Rectal smooth muscle tissue (tissue), 1 donor: ENCODE measurements around the gene ALG9.

Experiments
- H3K27ac ChIP-seq: one replicate; pipeline ENCODE4 v1.7.0; 2013; ENCODE audit warnings: low read depth, low read length, inconsistent platforms
- H3K27me3 ChIP-seq: one replicate; pipeline ENCODE4 v1.7.0; 2013; ENCODE audit warnings: low read length; ENCODE audit not compliant: control insufficient read depth, insufficient read depth
- H3K36me3 ChIP-seq: one replicate; pipeline ENCODE4 v1.7.0; 2013; ENCODE audit warnings: low read length; ENCODE audit not compliant: control insufficient read depth, insufficient read depth
- H3K4me1 ChIP-seq: one replicate; pipeline ENCODE4 v1.7.0; 2013; ENCODE audit warnings: low read length; ENCODE audit not compliant: control insufficient read depth, insufficient read depth
- H3K4me3 ChIP-seq: one replicate; pipeline ENCODE4 v1.7.0; 2013; ENCODE audit warnings: low read length
- H3K9ac ChIP-seq: one replicate; pipeline ENCODE4 v1.7.0; 2013; ENCODE audit warnings: low read length

Gene ALG9

DNA sequence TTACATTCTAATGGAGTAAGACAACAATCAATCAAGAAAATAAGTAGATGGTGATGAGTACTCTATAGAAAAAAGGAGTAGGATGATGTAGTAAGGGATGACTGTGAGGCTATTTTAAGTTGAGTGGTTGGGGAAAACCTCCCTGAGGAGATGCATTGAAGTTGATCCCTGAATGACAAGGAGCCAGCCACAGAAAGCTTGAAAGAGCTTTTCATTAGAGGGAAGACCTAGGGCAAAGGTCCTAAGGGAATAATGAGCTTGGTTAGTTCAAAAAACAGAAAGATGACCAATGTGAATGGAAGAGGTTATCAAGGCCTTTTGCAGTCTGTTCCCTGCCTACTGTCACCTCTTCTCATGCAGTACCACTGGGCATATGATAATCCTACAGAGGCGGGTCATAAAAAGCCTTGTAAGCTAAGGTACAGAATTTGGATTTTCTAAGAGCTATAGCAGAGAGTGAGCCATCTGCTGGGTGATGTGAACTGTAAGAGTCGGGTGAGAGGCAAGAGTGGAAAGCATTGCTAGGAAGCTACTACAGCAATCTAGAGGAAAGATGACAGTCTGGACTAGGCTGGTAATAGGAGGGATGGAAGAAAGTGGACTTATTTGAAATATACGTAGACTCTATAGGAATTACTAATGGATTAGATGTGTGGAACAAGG lies 108.3 kb downstream of the ALG9 start:
- no peaks in the 10 kb centered on the region for H3K27me3 ChIP-seq
- H3K36me3 ChIP-seq, result peaks cover 13% of the 10 kb centered on the region
- no peak overlapping the region for H3K27ac ChIP-seq
- H3K9ac ChIP-seq, result no peak overlapping the region
- H3K4me3 ChIP-seq, result no peak overlapping the region
- H3K4me1 ChIP-seq, result peaks cover 8% of the 10 kb centered on the region

DNA sequence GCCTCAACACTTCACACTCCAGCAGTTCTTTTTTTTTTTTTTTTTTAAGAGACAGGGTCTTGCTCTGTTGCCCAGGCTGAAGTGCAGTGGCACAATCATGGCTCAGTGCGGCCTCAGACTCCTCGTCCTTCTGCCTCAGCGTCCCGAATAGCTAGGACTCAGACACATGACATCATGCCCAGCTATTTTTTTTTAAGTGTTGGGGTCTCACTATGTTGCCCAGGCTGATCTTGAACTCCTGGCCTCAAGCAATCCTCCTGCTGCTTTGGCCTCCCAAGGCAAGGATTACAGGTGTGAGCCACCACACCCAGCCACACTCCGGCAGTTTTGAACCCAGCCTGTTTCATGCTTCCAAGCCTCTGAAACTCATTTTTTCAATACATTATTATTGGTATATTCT lies 108.9 kb downstream of the ALG9 start:
- Histone ChIP-seq H3K4me3 (no peak overlapping the region), H3K27me3 (no peaks in the 10 kb centered on the region), H3K27ac (no peak overlapping the region), H3K4me1 (peaks cover 8% of the 10 kb centered on the region), H3K9ac (no peak overlapping the region), H3K36me3 (peaks cover 13% of the 10 kb centered on the region)

DNA sequence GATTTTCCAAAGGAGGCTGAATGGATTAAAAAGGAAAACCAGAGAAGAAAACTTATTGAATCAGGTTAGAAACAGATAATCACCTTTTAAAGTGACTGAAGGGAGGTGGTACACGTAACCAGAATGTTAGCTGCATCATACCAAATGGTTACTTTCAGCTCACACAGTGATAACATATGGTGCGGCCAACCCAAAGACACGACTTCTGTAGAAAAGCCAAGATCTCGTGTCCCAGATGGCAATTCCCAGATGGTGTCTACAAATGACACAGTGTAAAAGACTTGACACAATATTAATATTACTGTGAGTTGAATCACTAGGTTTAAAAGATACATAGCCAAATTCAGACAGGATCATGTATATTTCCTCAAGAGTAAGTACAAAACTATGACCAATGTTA lies 110.3 kb downstream of the ALG9 start:
- Histone ChIP-seq H3K36me3 (peaks cover 13% of the 10 kb centered on the region), H3K4me3 (no peak overlapping the region), H3K27me3 (no peaks in the 10 kb centered on the region), H3K9ac (no peak overlapping the region), H3K4me1 (peaks cover 3% of the 10 kb centered on the region), H3K27ac (no peak overlapping the region)

DNA sequence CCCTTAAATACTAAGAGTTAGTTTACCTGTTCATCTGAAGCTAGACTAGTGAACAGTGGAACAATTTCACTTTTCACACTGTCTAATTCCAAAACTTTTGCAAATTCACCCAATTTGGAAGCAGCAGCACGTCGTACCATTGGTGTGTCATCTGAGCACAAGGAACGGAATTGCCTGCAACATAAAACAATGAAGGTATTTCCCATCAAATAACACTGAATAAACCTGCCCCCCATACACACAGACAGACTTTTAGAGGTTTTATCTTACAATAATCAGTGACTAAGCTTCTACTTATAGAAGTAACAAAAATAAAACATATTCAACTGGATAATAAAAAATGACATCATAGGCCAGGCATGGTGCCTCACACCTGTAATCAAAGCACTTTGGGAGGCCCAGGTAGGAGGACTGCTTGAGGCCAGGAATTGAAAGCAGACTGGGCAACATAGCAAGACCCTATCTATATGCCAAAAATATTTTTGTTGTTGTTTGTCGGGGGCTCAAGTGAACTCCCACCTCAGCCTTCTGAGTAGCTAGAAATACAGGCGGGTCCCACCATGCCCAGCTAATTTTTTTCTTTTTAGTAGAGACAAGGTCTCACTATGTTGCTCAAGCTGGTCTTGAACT lies 111.5 kb downstream of the ALG9 start:
- Histone ChIP-seq H3K9ac (no peak overlapping the region), H3K4me1 (no peaks in the 10 kb centered on the region), H3K27ac (no peak overlapping the region), H3K36me3 (peaks cover 13% of the 10 kb centered on the region), H3K27me3 (no peaks in the 10 kb centered on the region), H3K4me3 (no peak overlapping the region)

DNA sequence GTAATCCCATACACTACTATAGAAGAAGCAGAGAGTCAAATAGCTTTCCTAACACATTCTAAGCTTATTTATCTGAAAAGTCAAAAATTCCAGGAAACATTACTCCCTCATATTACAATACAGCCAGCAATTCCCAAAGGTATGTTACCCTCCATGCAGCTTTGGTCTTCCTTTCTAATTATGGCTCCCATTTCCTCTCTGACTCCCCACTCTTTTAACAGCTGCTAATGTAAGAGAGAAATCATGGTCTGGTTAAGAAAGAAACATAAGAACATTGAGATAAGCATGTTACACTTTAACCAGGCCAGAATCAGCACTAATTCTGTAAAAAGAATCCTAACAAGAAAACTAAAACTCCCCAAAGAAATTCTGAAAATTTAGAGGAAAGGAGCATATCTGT lies 112.0 kb downstream of the ALG9 start:
- Histone ChIP-seq H3K4me1 (no peaks in the 10 kb centered on the region), H3K9ac (no peak overlapping the region), H3K27ac (no peak overlapping the region), H3K36me3 (peaks cover 13% of the 10 kb centered on the region), H3K4me3 (no peak overlapping the region), H3K27me3 (no peaks in the 10 kb centered on the region)

DNA sequence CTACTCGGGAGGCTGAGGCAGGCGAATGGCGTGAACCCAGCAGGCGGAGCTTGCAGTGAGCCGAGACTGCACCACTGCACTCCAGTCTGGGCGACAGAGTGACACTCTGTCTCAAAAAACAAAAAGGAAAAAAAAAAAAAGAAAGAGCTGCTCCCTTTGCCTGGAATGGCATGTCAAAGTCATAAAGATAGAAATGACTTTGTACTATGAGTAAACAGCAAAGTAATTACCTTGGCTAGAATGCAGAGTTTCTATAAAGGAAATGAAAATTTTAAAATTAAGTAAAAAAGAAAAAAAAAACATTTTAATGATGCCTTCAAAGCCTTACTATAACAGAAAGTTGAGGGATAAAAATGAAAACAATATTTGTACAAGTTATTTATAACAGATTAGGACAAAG lies 115.3 kb downstream of the ALG9 start:
- H3K9ac ChIP-seq, result no peak overlapping the region

DNA sequence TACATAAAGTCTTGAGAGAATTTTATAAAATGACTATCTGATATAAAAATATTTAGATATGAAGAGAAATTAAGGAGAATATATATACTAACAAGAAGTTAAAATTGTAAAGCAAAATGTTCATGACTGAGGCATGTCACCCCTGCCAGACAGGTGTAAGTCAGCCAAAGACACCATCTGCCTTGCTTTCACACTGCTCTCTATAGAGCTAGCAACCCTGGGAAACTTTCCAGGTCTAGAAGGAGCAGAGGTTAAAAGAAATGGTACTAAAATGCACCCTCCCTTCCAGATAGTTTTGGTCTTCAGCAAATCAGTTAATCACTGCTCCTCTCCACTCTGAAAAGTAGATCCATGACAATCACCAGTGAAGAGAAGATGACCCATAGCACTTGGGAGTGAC lies 121.7 kb downstream of the ALG9 start:
- H3K4me1 ChIP-seq, result no peaks in the 10 kb centered on the region
- peaks cover 22% of the 10 kb centered on the region for H3K36me3 ChIP-seq
- H3K9ac ChIP-seq, result no peak overlapping the region
- no peak overlapping the region for H3K4me3 ChIP-seq
- H3K27ac ChIP-seq, result no peak overlapping the region
- H3K27me3 ChIP-seq, result no peaks in the 10 kb centered on the region

More for the DNA sequence above, 115.3 kb downstream of the ALG9 start:
- Histone ChIP-seq H3K36me3 (peaks cover 16% of the 10 kb centered on the region), H3K27me3 (no peaks in the 10 kb centered on the region), H3K27ac (no peak overlapping the region), H3K4me1 (no peaks in the 10 kb centered on the region), H3K4me3 (no peak overlapping the region)

DNA sequence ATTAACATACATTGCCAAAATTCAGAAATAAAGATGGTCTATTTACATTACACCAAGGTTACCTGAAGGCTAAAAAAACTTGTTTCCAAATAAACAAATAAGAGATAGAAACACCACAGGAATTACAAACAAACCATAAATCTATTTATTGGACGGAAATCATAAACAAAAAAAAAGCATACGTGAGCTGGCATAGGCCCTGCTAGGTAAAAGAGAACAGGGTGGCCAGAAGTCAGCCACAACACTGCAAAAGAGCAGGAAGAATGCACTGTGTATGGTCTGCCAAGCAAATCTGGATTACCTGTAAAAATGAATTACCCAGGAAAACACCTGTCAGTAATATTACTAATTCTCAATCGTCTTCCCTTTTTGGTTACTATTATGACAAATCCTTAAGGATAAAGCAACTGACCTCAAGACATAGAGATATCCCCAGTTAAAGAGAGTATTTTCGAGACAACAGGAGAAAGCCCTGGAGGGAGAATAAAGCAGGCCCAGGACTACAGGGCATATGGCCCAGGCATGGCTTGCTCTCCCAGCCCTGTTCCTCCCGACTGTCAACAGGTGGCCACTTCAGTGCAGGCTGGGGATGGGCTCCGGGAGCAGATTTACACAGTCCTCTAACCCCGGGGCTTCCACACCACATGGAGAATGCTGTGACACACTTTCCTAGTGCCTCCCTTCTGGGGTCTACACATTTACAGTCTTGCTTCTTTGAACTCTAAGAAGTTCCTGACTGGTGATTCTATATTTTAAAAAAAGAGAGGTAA lies 123.2 kb downstream of the ALG9 start:
- H3K4me3 ChIP-seq, result no peak overlapping the region
- no peak overlapping the region for H3K9ac ChIP-seq
- H3K27ac ChIP-seq, result no peak overlapping the region
- H3K4me1 ChIP-seq, result no peaks in the 10 kb centered on the region
- no peaks in the 10 kb centered on the region for H3K27me3 ChIP-seq
- peaks cover 22% of the 10 kb centered on the region for H3K36me3 ChIP-seq

DNA sequence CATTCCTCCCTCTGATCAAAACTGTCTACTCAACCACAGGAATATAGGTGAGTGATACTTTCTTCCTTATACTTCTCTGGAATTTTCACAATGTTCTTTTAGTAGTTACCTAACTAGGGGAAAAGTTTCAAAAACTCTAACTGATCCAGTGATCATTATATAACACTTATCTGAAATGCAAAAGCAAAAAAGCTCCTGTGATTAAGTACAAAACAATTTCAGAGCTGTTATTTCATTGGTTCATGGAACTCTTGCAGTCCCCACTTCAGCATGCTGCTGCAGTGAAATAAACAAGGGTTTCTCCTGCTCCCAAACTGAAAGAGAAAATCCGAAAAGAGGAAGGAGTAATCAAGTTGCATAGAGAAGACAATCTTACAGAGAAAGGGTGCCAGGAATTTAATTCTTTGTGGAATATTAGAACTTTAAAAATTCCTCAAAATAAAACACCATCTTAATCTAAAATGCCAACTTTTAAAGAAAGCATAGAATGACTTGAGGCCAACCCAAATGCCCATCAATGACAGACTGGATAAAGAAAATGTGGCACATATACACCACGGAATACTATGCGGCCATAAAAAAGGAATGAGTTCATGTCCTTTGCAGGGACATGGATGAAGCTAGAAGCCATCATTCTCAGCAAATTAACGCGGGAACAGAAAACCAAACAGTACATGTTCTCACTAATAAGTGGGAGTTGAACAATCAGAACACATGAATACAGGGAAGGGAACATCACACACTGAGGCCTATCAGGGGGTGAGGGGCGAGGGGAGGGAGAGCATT lies 125.5 kb downstream of the ALG9 start:
- Histone ChIP-seq H3K27ac (no peak overlapping the region), H3K36me3 (peaks cover 20% of the 10 kb centered on the region), H3K4me3 (no peak overlapping the region), H3K9ac (no peak overlapping the region), H3K27me3 (no peaks in the 10 kb centered on the region), H3K4me1 (no peaks in the 10 kb centered on the region)

DNA sequence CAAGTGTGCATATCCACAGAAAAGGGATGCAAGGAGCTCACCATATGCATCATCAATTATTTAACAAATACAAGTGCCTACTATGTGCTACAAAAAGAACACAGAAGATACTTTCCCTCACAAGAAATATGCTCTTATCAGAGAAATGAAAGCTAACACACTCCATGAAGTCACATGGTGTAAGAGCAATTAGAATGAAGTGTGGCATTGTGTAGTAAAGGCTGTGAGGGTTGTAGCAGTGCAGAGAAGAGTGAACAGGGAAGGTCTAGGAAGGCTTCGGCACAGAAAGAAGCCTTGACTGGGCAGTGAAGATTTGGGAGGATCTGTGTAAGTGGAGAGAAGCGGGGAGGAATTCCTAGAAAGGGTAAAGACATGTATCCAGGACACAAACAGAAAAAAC lies 127.7 kb downstream of the ALG9 start:
- H3K4me1 ChIP-seq, result no peaks in the 10 kb centered on the region
- no peak overlapping the region for H3K4me3 ChIP-seq
- no peak overlapping the region for H3K9ac ChIP-seq
- peaks cover 19% of the 10 kb centered on the region for H3K36me3 ChIP-seq
- no peak overlapping the region for H3K27ac ChIP-seq
- H3K27me3 ChIP-seq, result no peaks in the 10 kb centered on the region

DNA sequence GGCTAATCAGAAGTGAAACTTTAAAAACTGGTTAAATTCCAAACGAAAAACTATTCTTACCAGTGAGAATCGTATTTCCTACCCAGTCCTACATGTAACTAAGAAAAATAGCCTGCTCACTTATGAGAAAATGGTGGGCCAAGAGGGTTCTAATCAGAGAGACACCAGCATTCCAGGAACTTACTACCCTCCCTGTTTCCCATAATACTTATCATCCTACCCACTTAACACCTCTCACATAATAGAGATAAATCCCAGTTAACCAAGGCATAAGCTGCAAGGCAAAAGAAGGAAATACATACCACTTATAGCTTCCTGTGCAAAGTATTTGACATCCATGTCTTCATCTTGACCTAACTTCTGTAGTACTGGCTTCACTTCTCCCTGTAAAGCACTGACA lies 129.6 kb downstream of the ALG9 start:
- Histone ChIP-seq H3K4me1 (peaks cover 13% of the 10 kb centered on the region), H3K27ac (no peak overlapping the region), H3K27me3 (no peaks in the 10 kb centered on the region), H3K4me3 (no peak overlapping the region), H3K9ac (no peak overlapping the region), H3K36me3 (peaks cover 13% of the 10 kb centered on the region)

GRCh38 chr11:111739299-111739698 lies 132.1 kb downstream of the ALG9 start:
- Histone ChIP-seq H3K36me3 (peaks cover 10% of the 10 kb centered on the region), H3K9ac (no peak overlapping the region), H3K27ac (no peak overlapping the region), H3K4me1 (peaks cover 38% of the 10 kb centered on the region), H3K27me3 (no peaks in the 10 kb centered on the region), H3K4me3 (no peak overlapping the region)
